Neural cell (in vitro differentiated cells): ENCODE results near the gene VAV2.

Source experiments
- EP300 ChIP-seq: fragments of 450-650 bp; conservative IDR thresholded peaks from 2 replicates; pipeline ENCODE4 v1.6.1; 2014; ENCODE audit warnings: antibody characterized with exemption, mild to moderate bottlenecking, moderate library complexity; ENCODE audit not compliant: poor library complexity, severe bottlenecking
- TAF1 ChIP-seq: IDR thresholded peaks from 2 replicates; pipeline ENCODE4 v1.6.1; 2012; ENCODE audit warnings: low read depth
- TF ChIP-seq, protein P1 (sequence below): fragments of 450-650 bp; IDR thresholded peaks from 2 replicates; pipeline ENCODE4 v1.5.1; 2014; ENCODE audit warnings: antibody characterized with exemption, mild to moderate bottlenecking, moderate library complexity; ENCODE audit not compliant: poor library complexity, severe bottlenecking

DNA sequence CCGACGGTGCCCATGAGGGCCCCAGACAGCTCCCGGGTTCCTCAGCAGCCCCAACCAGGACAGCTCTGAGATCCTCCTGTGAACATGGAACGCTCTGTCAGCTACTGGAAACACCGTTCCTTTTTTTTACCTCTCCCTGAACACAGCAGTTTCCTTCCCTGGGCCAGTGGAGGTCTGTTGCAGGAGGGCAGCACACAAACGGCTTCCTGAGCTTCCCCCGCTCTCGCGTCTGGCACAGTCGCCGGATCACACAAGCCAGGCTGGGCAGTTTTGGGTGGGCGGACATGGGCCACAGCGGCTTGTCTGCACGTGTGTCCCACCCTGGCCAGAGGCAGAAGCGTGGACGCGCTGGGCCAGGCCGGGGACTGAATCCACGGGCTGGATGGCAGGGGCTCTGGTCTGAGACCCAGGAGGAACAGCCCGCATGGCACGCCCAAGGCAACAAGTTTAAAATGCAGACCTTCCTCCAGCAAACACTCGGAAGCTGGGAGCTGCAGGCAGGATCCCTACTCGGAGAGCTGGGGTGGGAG lies 147.2 kb downstream of the VAV2 start:
- TF ChIP-seq TAF1 (no peak), EP300 (no peak)
- TF ChIP-seq, protein P1, sequence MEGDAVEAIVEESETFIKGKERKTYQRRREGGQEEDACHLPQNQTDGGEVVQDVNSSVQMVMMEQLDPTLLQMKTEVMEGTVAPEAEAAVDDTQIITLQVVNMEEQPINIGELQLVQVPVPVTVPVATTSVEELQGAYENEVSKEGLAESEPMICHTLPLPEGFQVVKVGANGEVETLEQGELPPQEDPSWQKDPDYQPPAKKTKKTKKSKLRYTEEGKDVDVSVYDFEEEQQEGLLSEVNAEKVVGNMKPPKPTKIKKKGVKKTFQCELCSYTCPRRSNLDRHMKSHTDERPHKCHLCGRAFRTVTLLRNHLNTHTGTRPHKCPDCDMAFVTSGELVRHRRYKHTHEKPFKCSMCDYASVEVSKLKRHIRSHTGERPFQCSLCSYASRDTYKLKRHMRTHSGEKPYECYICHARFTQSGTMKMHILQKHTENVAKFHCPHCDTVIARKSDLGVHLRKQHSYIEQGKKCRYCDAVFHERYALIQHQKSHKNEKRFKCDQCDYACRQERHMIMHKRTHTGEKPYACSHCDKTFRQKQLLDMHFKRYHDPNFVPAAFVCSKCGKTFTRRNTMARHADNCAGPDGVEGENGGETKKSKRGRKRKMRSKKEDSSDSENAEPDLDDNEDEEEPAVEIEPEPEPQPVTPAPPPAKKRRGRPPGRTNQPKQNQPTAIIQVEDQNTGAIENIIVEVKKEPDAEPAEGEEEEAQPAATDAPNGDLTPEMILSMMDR: no peak
